H9 (cell line): Measurements from ENCODE around the gene GPC6. TPM values are rescaled to one million over a fixed set of nuclear protein-coding genes. Genes with fewer than 3 reads are reported as not detected.

Experiments used
- DNase-seq: peaks from one replicate; pipeline ENCODE4 v3.0.0-alpha.2; 2017
- H2AFZ ChIP-seq: one replicate; pipeline ENCODE4 v1.6.1; 2013; ENCODE audit warnings: mild to moderate bottlenecking, low read length, control low read depth, moderate library complexity
- H2AK5ac ChIP-seq: 2 replicates; pipeline ENCODE4 v1.6.1; 2013; ENCODE audit warnings: low read length, control low read depth, mixed read lengths; ENCODE audit not compliant: insufficient read length
- H2BK120ac ChIP-seq: one replicate; pipeline ENCODE4 v1.6.1; 2013; ENCODE audit warnings: low read depth, mild to moderate bottlenecking, low read length, control low read depth, inconsistent platforms; ENCODE audit not compliant: poor library complexity, severe bottlenecking
- H2BK12ac ChIP-seq: 2 replicates; pipeline ENCODE4 v1.6.1; 2013; ENCODE audit warnings: low read length, control low read depth, mixed read lengths, low read depth; ENCODE audit not compliant: insufficient read length
- H2BK15ac ChIP-seq: 2 replicates; pipeline ENCODE4 v1.6.1; 2013; ENCODE audit warnings: low read depth, low read length, control low read depth
- H2BK20ac ChIP-seq: one replicate; pipeline ENCODE4 v1.6.1; 2013; ENCODE audit warnings: low read depth, mild to moderate bottlenecking, low read length, control low read depth, inconsistent platforms; ENCODE audit not compliant: poor library complexity, severe bottlenecking
- H2BK5ac ChIP-seq: 2 replicates; pipeline ENCODE4 v1.6.1; 2013; ENCODE audit warnings: low read length, control low read depth, mixed read lengths; ENCODE audit not compliant: insufficient read length
- H3K14ac ChIP-seq: 2 replicates; pipeline ENCODE4 v1.6.1; 2013; ENCODE audit warnings: low read length, control low read depth; ENCODE audit not compliant: insufficient read depth
- H3K18ac ChIP-seq: 2 replicates; pipeline ENCODE4 v1.6.1; 2013; ENCODE audit warnings: low read depth, mild to moderate bottlenecking, mixed read lengths, low read length, control low read depth; ENCODE audit not compliant: insufficient read length
- H3K23ac ChIP-seq: 2 replicates; pipeline ENCODE4 v1.6.1; 2013; ENCODE audit warnings: low read length, control low read depth, mixed read lengths, low read depth; ENCODE audit not compliant: insufficient read length
- H3K23me2 ChIP-seq: 2 replicates; pipeline ENCODE4 v1.6.1; 2013; ENCODE audit warnings: low read depth, mild to moderate bottlenecking, mixed read lengths, low read length, control low read depth; ENCODE audit not compliant: insufficient read length, poor library complexity, severe bottlenecking
- H3K27ac ChIP-seq: 2 replicates; pipeline ENCODE4 v1.5.1; 2013; ENCODE audit warnings: low read length, control low read depth, mixed read lengths, low read depth; ENCODE audit not compliant: insufficient read length
- H3K27me3 ChIP-seq: 2 replicates; pipeline ENCODE4 v1.6.1; 2013; ENCODE audit warnings: low read length, control low read depth, inconsistent platforms; ENCODE audit not compliant: insufficient read depth
- H3K4ac ChIP-seq: 2 replicates; pipeline ENCODE4 v1.6.1; 2013; ENCODE audit warnings: low read depth, mild to moderate bottlenecking, control low read depth, inconsistent platforms, low read length, moderate library complexity
- H3K4me1 ChIP-seq: 2 replicates; pipeline ENCODE4 v1.6.1; 2013; ENCODE audit warnings: low read length, control low read depth, inconsistent platforms; ENCODE audit not compliant: insufficient read depth
- H3K4me2 ChIP-seq: 2 replicates; pipeline ENCODE4 v1.6.1; 2013; ENCODE audit warnings: low read length, control low read depth, mixed read lengths; ENCODE audit not compliant: insufficient read length, insufficient read depth
- H3K56ac ChIP-seq: 2 replicates; pipeline ENCODE4 v1.6.1; 2013; ENCODE audit warnings: low read depth, mild to moderate bottlenecking, mixed read lengths, low read length, control low read depth; ENCODE audit not compliant: insufficient read length
- H3K79me1 ChIP-seq: 2 replicates; pipeline ENCODE4 v1.6.1; 2013; ENCODE audit warnings: low read depth, mild to moderate bottlenecking, moderate library complexity, low read length, control low read depth, inconsistent platforms; ENCODE audit not compliant: insufficient read depth, poor library complexity, severe bottlenecking
- H3K79me2 ChIP-seq: 2 replicates; pipeline ENCODE4 v1.6.1; 2013; ENCODE audit warnings: low read length, control low read depth, inconsistent platforms; ENCODE audit not compliant: insufficient read depth
- H3K9ac ChIP-seq: 2 replicates; pipeline ENCODE4 v1.6.1; 2013; ENCODE audit warnings: low read length, control low read depth, mixed read lengths; ENCODE audit not compliant: insufficient read length; ENCODE audit errors: extremely low read depth
- H3K9me3 ChIP-seq: one replicate; pipeline ENCODE4 v1.6.1; 2013; ENCODE audit warnings: low read depth, low read length, inconsistent platforms; ENCODE audit not compliant: control insufficient read depth
- H3T11ph ChIP-seq: one replicate; pipeline ENCODE4 v1.6.1; 2013; ENCODE audit warnings: mild to moderate bottlenecking, low read length, control low read depth, inconsistent platforms
- H4K20me1 ChIP-seq: one replicate; pipeline ENCODE4 v1.6.1; 2013; ENCODE audit not compliant: control insufficient read depth, insufficient read length, insufficient read depth
- H4K5ac ChIP-seq: 2 replicates; pipeline ENCODE4 v1.6.1; 2013; ENCODE audit warnings: low read depth, mild to moderate bottlenecking, mixed read lengths, low read length, control low read depth; ENCODE audit not compliant: insufficient read length
- H4K8ac ChIP-seq: replicated peaks from 2 replicates; pipeline ENCODE4 v1.6.1; 2013; ENCODE audit warnings: low read length, control low read depth, mixed read lengths, low read depth; ENCODE audit not compliant: insufficient read length
- H4K91ac ChIP-seq: 2 replicates; pipeline ENCODE4 v1.6.1; 2013; ENCODE audit warnings: low read depth, mild to moderate bottlenecking, moderate library complexity, mixed read lengths, low read length, control low read depth; ENCODE audit not compliant: insufficient read length
- H3K27ac Mint-ChIP-seq, 3 experiments: 2 replicates in 2 of 3; 3 replicates in 1 of 3; pipeline ENCODE4 v1.8.0; 2020 to 2021; ENCODE audit warnings: mixed read lengths in 3 of 3, mild to moderate bottlenecking in 1 of 3, moderate library complexity in 1 of 3
- H3K27me3 Mint-ChIP-seq: 2 replicates; pipeline ENCODE4 v1.8.0; 2021; ENCODE audit warnings: low read depth, mild to moderate bottlenecking, moderate library complexity, mixed read lengths
- H3K36me3 Mint-ChIP-seq, 3 experiments: 2 replicates in 2 of 3; 3 replicates in 1 of 3; pipeline ENCODE4 v1.8.0; 2020 to 2021; ENCODE audit warnings: low read depth in 3 of 3, mixed read lengths in 3 of 3; ENCODE audit not compliant: insufficient read depth in 1 of 3
- H3K4me1 Mint-ChIP-seq, 2 experiments: 2 replicates each; pipeline ENCODE4 v1.8.0; 2020; ENCODE audit warnings: mixed read lengths in 2 of 2
- H3K4me3 Mint-ChIP-seq, 2 experiments: 2 replicates in 1 of 2; 3 replicates in 1 of 2; pipeline ENCODE4 v1.8.0; 2020 to 2021; ENCODE audit warnings: mild to moderate bottlenecking in 2 of 2, mixed read lengths in 2 of 2, moderate library complexity in 1 of 2
- H3K9me3 Mint-ChIP-seq, 2 experiments: 2 replicates in 1 of 2; 3 replicates in 1 of 2; pipeline ENCODE4 v1.8.0; 2020; ENCODE audit warnings: mild to moderate bottlenecking in 2 of 2, mixed read lengths in 2 of 2, moderate library complexity in 1 of 2
- total RNA-seq: library from RNA; stranded (reverse); gene quantifications from 2 replicates; pipeline ENCODE4 v1.2.1, GENCODE V29; 2021
- TF ChIP-seq, protein P1 (sequence below): fragments of 200-600 bp; sonication (generic); conservative IDR thresholded peaks from 3 replicates; pipeline ENCODE4 v1.8.0; 2021; ENCODE audit warnings: antibody characterized with exemption, mild to moderate bottlenecking

The GPC6 gene
- total RNA-seq, 1 experiment from 2014 or later: 15.6 TPM

DNA sequence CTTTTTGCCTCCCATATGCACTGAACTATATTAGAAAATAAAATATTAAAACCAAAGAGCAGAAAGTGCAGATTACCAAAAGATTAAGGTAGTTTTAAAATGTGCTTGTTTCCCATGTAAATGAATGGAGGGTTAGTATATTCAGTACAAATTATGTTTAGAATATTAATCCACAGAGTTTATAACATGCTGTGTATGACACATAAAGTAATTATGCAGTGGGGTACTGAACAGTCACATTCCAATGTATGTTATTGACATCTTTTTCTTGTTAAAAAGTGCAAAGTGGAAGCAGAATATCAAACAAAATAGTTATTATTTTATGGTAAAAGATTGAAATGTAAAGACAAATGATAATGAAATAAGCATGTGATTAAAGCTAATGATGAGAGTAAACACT lies 79.3 kb downstream of the GPC6 start:
- H3K14ac ChIP-seq: no peak overlapping the region
- no peak overlapping the region for H3K27ac ChIP-seq
- H3K9me3 ChIP-seq: no peaks in the 10 kb centered on the region
- H2BK15ac ChIP-seq: no peak overlapping the region
- no peaks in the 10 kb centered on the region for H3K79me1 ChIP-seq
- H4K5ac ChIP-seq: no peak overlapping the region
- no peaks in the 10 kb centered on the region for H4K20me1 ChIP-seq
- TF ChIP-seq, protein P1, sequence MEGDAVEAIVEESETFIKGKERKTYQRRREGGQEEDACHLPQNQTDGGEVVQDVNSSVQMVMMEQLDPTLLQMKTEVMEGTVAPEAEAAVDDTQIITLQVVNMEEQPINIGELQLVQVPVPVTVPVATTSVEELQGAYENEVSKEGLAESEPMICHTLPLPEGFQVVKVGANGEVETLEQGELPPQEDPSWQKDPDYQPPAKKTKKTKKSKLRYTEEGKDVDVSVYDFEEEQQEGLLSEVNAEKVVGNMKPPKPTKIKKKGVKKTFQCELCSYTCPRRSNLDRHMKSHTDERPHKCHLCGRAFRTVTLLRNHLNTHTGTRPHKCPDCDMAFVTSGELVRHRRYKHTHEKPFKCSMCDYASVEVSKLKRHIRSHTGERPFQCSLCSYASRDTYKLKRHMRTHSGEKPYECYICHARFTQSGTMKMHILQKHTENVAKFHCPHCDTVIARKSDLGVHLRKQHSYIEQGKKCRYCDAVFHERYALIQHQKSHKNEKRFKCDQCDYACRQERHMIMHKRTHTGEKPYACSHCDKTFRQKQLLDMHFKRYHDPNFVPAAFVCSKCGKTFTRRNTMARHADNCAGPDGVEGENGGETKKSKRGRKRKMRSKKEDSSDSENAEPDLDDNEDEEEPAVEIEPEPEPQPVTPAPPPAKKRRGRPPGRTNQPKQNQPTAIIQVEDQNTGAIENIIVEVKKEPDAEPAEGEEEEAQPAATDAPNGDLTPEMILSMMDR: no peak
- Mint-ChIP-seq H3K4me3 (no peak overlapping the region), H3K36me3 (peaks cover 0 to 2% (median 0%) of the 10 kb centered on the region in 3 experiments; a peak in 1 of 7 replicates), H3K4me1 (peaks cover 25 to 28% of the 10 kb centered on the region in 2 experiments), H3K27ac (no peak overlapping the region), H3K27me3 (no peaks in the 10 kb centered on the region), H3K9me3 (no peaks in the 10 kb centered on the region; a peak in 1 of 5 replicates)
- no peak overlapping the region for H4K91ac ChIP-seq
- no peak overlapping the region for H2BK12ac ChIP-seq
- no peak overlapping the region for H3K9ac ChIP-seq
- H2AFZ ChIP-seq: no peak overlapping the region
- no peaks in the 10 kb centered on the region for H3K23me2 ChIP-seq
- H2BK5ac ChIP-seq: no peak overlapping the region
- H3K18ac ChIP-seq: no peak overlapping the region
- H3K4me1 ChIP-seq: peaks cover 3% of the 10 kb centered on the region; the same call in 1 of the 2 replicates
- no peak overlapping the region for H4K8ac ChIP-seq
- no peaks in the 10 kb centered on the region for H3K27me3 ChIP-seq
- H3K4me2 ChIP-seq: no peak overlapping the region
- no peak overlapping the region for H3T11ph ChIP-seq
- no peak overlapping the region for H2BK120ac ChIP-seq
- H3K79me2 ChIP-seq: no peaks in the 10 kb centered on the region
- H3K23ac ChIP-seq: no peak overlapping the region
- no peak overlapping the region for H3K56ac ChIP-seq
- H2AK5ac ChIP-seq: no peak overlapping the region
- no peak overlapping the region for H2BK20ac ChIP-seq
- no peak for DNase-seq
- H3K4ac ChIP-seq: no peak overlapping the region
